ENCODE data around the gene TBL1X.

TBL1X gene

DNA sequence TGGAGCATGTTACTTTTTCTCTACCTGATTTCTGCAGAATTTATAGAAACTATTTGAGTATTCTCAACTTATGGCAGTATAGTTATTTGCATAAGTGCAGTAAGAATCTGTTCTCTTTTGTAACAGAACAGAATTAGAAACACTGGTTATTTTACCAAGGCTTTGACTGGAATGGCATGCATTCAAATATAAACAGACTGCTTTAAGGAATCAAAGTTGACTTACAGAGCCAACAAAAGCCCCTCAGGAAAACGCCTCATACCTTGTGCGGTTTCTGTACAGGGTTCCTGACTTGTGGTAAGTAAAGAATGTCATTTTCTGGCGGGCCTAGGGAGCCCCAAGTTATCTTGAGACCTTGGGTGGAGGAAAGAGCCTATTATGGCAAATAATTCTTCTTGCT lies 203.7 kb downstream of the TBL1X start:
- no peak overlapping the region for H3K27ac ChIP-seq
- TF ChIP-seq, protein P1, sequence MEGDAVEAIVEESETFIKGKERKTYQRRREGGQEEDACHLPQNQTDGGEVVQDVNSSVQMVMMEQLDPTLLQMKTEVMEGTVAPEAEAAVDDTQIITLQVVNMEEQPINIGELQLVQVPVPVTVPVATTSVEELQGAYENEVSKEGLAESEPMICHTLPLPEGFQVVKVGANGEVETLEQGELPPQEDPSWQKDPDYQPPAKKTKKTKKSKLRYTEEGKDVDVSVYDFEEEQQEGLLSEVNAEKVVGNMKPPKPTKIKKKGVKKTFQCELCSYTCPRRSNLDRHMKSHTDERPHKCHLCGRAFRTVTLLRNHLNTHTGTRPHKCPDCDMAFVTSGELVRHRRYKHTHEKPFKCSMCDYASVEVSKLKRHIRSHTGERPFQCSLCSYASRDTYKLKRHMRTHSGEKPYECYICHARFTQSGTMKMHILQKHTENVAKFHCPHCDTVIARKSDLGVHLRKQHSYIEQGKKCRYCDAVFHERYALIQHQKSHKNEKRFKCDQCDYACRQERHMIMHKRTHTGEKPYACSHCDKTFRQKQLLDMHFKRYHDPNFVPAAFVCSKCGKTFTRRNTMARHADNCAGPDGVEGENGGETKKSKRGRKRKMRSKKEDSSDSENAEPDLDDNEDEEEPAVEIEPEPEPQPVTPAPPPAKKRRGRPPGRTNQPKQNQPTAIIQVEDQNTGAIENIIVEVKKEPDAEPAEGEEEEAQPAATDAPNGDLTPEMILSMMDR (conservative IDR thresholded peaks at IDR 0.05) = no peak
- TF ChIP-seq ZFX (IDR thresholded peaks at IDR 0.05) = no peak

DNA sequence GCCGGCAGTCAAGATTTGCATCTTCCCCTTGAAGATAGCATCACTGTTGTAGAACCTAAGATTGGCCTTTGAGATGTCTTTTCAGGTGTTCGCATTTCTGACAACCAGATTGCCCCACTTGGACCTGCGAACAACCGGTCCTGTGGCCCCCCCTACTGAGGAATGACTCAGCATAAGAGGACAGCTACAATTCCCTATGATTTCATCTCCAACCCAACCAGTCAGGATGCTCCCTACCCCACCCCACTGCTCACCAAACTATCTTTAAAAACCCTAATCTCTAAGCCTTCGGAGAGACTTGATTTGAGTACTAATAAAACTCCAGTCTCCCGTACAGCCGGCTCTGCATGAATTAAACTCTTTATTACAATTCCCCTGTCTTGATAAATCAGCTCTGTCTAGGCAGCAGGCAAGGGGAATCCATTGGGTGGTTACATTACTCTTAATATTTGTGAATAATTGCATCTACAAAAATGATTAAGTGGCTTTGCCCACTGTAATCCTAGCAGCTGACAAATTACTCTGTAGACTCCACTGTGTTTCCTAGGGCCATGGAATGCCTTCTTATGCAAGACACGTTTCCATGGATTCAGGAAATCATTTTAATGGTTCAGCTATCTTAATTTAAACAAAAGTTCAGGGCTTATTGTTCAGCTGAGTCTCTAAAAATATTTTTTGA lies 205.4 kb downstream of the TBL1X start:
- TF ChIP-seq, protein P1 (conservative IDR thresholded peaks at IDR 0.05) = no peak
- TF ChIP-seq ZFX (IDR thresholded peaks at IDR 0.05) = no peak
- H3K27ac ChIP-seq = no peak overlapping the region

DNA sequence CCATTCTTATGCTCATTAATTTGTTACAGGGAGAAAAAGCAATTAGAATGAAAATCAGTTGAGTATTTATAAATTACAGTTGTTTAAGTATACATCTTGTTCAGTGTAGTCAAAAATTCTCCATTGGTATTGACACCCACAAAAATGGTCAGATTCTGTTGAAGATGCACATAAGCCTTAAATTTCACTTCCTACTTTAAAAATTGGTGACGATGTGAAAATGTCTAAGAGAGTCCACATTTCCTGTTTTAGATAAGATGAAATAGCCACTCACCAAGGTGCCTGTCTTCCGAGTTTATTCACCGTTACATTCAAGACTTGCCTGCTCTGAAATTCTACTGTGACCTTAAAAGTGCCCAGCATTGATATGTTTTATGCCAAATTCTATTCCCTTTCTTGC lies 207.1 kb downstream of the TBL1X start:
- TF ChIP-seq ZFX (IDR thresholded peaks at IDR 0.05) = no peak
- TF ChIP-seq, protein P1 (conservative IDR thresholded peaks at IDR 0.05) = no peak
- no peak overlapping the region for H3K27ac ChIP-seq

DNA sequence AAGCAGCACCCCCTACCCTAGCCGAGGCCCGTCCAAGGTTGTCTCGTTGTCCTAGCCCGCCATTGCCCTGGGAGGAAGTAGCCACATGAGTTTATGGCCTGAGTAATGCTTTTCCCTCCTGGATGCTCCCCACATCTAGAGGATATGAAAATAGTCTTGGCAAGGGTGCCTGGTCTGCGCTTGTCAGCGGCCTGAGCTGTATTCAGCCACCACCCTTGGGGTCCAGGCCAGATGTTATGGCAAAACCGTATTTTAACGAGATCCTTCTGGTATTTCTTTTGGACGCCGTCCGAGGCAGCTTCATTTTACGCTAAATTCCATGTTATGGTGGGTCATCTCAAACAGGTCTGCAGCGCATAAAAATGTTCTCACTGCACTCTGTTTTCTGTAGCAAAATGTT lies 211.4 kb downstream of the TBL1X start:
- TF ChIP-seq, protein P1 (conservative IDR thresholded peaks at IDR 0.05) = no peak
- no peak for TF ChIP-seq ZFX (IDR thresholded peaks at IDR 0.05)
- no peak overlapping the region for H3K27ac ChIP-seq

DNA sequence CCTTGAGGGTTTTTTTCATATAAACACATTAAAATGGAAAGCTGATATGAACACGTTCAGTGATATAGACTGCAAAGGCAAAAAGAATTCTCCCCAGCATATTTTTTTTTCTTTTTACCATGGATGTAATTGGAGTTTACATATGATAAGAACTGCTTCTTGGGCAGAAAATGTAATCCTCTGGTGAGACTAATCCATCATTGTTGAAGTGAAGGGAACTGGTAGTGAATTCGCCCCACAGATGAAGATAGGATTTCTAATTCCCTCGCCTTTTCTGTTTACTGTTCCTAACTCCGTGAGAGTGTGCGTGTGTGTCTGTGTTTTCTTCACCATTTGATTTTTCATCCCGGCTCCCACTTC lies 211.9 kb downstream of the TBL1X start:
- H3K27ac ChIP-seq = no peak overlapping the region
- TF ChIP-seq ZFX (IDR thresholded peaks at IDR 0.05) = no peak
- TF ChIP-seq, protein P1 (conservative IDR thresholded peaks at IDR 0.05) = no peak

DNA sequence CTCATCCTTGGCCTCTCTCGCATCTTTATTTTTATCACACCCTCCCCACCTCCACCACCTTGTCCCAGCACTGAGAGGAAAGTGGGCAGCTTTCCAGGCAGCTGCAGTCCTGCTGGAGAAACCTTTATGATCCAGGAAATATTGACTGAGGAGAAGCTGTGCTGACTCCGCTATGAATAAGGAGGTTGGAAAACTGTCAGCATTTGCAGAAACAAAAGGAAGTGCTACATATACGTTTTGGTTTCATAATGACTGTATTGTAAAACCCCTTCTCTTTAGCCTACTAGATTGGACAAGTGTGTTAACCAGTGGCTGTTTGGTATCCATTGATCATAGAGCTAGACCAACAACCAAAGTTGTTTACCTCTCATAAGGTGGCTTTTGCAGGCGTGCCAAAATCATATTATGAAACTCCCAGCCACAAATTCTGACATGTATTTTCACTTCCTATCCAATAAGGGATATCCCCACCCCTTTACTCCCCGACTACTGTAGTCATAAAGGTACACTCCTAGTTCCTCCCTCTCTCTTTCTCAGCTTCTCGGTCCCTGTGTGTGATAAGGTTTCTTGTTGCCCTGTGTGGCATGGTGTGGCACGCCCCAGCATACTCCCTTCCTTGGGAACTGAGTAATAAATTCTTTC lies 212.4 kb downstream of the TBL1X start:
- TF ChIP-seq, protein P1 (conservative IDR thresholded peaks at IDR 0.05) = no peak
- no peak for TF ChIP-seq ZFX (IDR thresholded peaks at IDR 0.05)
- H3K27ac ChIP-seq = no peak overlapping the region; the same call in 1 of the 2 replicates

DNA sequence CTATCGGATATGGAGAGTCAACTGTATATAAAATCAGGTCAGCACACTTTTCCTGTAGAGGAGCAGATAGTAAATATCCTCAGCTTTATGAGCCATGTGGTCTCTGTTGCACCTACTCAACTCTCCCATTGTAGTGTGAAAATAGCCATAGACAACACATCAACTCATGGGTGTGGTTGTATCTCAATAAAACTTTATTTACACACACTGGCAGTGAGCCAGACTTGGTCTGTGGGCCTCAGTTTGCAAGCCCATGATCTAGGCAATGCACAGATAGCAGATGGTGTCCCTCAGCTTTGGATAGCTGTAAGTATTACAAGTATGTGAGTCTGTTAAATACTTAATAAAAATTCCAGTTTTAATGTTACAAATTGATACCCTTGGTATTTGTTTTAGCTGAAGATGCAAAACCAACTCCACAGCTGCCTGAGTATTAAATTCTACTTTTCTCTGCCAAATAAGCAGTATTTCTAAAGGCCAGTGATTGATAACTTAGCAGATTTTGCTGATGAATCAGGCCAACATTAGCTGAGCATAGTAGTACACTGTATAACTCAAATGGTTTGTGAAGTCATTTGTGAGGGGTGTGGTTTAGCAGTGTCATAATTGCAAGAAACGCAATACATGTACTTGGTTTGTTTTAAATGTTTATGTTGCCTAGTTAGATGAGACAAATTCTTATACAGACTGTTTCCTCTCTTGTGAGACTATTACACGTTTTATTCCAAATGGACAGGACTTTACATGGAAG lies 213.5 kb downstream of the TBL1X start:
- no peak overlapping the region for H3K27ac ChIP-seq

More for the DNA sequence above, 213.5 kb downstream of the TBL1X start:
- TF ChIP-seq, protein P1 (conservative IDR thresholded peaks at IDR 0.05) = no peak
- no peak for TF ChIP-seq ZFX (IDR thresholded peaks at IDR 0.05)
